Pons (tissue), 1 donor: ENCODE results near the gene PAQR8.
"Not testable (repeated sequence)": the region's sequence is repeated elsewhere in the genome, so short reads cannot be mapped to it uniquely, and the experiment has no call there.

Experiments used
- DNase-seq: peaks from one replicate; pipeline ENCODE4 v3.0.0-alpha.2; 2016; ENCODE audit warnings: low spot score

PAQR8 gene

DNA sequence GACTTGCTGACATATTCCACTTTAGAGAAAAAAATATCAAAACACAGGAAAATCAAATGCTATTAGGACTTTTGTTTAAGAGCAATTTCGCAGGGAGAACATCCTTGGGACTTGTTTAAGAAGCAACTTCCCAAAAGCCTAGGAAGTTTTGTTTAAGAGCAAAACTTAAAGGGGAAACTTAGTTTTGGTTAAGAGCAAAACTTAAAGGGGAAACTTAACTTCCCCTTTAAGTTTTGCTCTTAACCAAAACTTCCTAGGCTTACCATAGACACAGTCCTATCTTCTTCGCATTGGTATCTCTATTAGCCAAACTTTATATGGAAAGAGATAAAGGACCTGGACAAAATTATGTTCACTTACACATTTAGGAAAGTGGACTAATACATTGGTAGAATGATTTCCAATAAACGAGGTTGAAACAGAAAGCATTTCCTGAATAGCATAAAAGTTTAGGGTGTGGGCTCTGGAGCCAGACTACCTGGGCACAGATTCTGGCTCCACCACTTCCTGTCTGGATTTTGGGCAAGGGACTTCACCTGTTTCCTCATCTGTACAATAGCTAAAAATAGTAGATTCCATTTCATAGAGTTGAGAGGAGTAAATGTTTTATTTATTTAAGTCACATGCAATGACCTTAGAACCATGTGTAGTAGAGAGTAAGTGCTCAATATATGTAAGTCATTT, 15.7 kb downstream of the PAQR8 start:
- peak; percentile 76 for DNase-seq

DNA sequence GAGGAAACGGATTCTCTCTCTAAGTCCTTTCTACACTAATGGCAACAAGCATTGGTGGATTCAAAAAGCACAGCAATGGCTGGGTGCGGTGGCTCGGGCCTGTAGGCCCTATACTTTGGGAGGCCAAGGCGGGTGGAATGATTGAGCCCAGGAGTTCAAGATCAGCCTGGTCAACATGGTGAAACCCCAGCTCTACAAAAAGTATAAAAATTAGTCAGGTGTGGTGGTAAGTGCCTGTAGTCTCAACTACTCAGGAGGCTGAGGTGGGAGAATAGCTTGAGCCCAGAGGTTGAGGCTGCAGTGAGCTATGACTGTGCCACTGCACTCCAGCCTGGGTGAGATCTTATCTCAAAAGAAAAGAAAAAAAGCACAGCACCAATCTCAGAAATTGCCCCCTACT, 19.3 kb downstream of the PAQR8 start:
- DNase-seq = no peak

DNA sequence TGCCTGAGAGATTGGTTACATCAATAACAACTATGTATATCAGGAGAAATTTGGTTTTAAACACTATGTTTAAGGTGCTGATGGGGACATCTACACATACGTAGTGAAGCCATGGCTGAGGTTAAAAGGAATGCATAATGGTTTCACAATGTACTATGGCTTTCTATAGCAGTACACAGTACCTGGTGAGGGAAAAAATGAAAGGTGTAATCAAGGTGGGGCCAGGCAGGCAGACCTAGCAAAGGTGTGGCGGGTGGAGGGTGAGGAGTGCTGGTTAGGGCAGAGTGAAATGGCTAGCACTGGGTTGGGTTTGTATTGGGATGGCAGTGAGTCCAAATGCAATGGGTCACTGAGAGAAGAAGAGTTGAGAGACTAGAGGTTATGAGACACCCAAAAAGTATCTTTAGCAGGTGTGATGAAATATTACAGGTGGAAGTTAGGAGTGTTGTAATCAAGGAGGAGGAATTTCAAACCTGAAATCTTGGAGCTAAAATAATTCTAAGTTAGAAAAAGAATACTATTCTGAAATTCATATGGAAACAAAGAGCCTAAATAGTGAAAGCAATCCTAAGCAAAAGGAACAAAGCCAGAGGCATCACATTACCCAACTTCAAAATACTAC, 22.3 kb downstream of the PAQR8 start:
- DNase-seq = no peak

DNA sequence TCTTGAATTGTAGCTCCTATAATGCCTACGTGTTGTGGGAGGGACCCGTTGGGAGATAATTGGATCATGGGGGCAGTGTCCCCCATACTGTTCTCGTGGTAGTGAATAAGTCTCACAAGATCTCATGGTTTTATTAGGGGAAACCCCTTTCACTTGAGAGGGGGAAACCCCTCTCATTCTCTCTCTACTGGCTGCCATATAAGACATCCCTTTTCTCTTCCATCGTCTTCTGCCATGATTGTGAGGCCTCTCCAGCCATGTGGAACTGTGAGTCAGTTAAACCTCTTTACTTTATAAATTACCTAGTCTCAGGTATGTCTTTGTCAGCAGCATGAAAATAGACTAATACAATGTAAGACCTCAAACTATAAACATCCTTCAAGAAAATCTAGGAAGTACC, 23.1 kb downstream of the PAQR8 start:
- no peak for DNase-seq

DNA sequence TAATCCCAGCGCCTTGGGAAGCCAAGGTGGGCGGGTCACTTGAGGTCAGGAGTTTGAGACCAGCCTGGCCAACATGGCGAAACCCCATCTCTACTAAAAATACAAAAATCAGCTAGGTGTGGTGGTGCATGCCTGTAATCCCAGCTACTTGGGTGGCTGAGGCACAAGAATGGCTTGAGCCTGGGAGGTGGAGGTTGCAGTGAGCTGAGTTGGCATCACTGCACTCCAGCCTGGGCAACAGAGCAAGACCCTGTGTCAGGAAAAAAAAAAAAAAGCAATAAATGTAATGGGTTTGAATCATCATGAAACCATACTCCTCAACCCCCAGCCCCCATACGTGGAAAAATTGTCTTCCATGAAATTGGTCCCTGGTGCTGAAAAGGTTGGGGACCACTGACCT, 26.2 kb downstream of the PAQR8 start:
- DNase-seq = not testable (repeated sequence)

DNA sequence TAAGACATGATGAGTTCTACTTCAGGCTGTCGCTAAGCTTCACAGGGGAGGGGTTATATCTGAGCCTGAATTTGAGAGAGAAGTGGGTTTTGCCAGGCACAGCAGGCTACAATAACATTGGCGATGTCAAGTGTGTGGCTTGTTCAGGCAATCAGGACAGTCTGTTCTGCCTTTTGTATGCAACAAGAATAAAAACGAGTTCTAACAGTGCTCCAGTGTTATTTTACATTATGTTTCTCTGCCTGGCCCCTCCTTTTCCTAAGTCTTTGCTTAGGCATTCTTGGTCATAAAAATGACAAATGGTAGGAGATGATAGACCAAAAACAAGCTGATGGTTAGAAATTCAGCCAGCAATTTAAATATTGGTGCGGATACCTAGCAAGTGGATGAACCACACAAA, 26.8 kb downstream of the PAQR8 start:
- peak; percentile 86 for DNase-seq

DNA sequence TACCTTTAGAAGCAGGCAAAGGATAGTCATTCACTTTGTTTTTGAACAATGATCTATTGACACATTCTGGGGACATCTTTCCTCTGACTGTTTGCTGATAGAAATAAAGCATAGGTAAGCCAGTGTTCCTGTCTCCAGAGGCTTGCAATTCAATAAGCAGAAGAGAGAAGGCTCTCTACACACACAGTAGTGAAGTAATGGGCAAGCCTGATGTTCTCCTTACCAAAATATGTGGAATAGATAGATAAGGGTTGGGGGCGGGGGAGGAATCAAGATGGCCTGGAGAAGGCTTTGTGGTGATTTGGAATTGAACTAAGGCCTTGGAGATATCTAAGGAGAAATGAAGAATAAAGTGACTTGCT, 27.3 kb downstream of the PAQR8 start:
- no peak for DNase-seq

DNA sequence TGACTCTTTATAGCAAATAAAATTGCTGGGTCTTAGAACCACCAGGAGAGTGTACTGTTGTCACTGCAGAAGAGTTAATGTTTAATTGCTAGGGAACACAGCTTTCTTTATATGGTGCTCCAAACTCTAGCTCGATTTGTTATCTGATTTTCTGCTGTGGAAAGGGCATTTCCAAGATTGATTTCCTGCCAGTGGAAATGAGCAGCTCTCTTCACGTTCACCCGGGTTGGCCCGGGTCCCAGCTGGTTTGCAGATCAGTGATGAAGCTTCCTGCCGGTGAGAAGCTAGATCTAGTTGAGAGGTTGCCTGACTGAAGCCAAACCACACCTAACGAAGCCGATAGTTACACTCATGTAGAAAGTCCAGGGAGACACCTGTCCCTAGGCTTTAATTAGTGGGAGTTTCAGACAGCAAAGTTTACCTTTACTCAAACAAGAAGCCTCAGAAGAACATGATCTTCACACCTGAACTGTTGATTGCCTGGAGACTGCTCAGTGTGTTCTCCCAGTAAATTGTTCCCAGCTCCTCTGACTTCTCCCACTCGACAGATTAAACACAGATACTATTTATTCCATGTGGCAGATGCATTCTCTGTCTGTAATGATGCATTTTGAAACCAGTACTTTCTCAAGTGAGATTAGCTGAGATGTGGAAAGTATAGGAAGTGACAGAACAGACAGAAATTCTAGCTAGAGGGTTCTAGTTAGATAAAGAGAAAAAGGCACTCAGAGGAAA, 27.8 kb downstream of the PAQR8 start:
- no peak for DNase-seq

DNA sequence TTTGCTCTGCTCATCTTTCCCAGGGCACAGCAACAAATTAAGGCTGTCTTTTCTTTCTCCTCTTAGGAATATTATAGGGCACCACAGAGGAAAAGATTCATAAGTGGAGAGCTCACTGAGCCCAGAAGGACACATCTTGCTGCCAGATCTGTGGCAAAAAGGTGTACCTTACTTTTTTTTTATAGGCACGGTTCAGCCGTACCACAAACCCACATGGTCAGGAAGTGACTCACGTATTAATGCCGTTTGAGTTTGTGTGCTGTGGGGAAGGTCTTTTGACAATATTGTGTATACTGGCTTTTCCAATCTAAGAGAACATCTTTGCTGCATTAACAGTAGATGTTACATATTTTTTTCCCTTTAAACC, 28.4 kb downstream of the PAQR8 start:
- DNase-seq = no peak

DNA sequence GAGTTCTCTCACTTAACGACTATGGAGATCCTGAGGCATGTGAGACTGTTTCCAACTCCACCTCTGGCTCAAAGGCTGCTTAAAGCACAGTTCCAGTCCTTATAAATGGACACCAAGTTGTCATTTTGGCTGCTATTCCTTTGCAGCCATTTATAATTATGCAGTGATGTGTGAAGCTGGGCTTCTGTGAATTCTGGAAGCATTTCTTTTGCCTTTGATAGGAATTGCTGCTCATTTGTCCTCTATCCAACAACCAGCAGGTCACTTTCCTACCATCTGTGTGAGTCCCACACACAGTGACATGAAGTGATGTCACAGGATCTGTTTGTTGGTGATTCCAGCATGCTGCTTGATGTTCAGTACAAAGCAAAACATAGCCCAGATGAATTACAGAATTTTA, 29.6 kb downstream of the PAQR8 start:
- DNase-seq = peak; percentile 72

DNA sequence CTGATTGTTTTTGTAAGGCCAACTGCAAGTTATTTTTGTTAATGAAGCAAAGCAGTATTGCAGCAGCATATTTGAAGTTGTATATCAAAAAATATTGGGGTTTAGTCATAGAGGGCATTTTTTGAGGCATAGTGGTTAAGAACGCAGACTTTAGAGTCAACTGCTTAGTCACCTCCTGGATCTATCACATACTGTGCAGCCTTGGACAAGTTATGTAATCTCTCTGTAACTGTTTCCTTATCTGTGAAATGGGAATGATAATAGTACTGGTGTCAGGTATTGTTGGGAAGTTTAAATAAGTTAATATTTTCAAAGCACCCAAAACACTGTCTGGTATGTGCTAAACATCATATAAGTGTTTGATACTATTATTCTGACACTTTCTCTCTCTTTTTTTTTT, 31.0 kb downstream of the PAQR8 start:
- no peak for DNase-seq

DNA sequence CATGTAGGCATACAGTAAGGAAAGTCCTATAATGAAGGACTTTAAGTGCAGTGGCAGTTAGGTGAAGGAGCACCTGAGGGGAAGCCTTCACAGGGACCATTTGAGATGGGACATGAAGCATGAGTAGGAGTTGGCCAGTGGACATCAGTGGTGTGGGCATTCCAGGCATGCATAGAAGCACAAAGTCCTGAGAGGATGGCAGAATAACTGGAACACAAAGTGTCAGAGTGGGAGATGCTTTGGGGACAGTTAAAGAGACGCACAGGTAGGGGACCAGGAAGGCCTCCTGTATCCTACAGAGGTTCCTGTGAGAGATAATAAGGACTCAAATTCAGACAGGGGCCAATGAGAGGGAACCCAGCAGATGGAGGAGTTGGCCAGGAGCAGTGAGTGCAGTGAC, 31.8 kb downstream of the PAQR8 start:
- DNase-seq = no peak

DNA sequence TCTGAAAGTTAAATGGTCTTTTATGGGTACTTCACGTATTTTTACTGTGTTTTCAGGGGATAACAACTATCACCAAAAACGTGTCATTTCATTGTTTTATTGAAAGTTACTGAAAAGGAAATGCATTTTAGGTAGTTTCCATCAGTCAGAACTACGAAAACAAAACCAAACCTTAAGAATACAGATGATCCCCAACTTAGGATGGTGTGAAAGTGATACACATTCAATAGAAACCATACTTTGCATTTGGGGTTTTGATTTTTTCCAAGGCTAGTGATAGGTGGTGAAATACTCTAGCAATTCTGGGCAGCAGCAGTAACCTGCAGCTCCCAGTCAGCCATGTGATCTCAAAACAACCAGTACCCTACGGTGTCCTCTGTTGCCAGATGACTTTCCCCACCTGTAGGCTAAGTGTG, 32.3 kb downstream of the PAQR8 start:
- no peak for DNase-seq

DNA sequence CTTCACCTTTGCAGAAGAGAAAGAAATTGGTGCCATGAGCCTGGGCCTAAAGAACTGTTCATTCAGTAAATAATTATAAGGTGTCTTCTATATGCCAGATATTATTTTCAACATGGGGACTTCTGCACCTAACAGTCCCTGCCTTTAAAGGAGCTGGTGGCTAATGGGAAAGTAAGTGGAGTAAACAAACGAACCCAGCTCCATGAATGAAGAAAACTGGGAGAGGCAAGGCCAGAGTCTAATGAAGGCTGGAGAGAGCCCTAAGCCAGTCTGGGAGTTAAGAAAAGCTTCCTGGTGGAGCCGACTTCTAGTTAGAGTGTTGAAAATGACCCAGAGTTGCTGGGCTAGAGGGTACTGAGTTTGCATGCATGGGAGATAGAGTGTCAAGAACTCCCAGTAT, 34.0 kb downstream of the PAQR8 start:
- DNase-seq = no peak

DNA sequence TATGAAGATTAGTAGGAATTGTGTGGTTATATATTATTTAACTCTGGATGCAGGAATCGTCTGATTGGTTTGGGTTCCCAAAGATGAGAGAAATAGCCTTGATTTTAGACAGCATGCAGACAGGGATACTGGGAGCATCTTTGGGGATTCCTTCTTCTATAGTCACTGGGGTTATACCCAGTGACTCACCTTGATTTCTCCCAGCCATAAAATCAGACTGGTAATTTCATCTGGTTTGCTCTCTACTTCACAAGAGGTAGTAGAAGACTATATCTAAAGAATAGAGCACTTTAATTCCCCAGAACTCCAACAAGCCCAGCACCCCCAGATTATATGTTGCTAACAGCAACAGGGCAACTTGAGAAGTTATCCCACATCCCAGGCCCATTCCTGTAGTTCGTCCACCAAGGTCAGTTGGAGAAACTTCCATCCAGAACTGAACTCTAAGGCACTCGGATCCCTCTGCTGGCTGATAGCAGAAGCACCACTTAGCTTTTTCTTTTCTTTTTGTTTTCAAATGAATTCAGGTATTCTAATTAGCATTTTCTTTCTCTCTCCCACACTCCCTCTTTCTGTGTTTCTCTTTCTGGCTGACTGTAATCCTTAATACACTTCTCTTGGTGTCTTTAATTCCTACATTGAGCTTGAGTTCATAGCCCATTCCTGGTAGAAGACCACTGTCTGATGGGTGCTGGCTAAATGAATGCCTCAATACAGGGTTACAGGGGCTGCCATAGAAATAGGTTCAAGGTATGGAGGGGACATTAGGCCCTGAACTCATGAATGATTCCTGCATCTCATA, 37.8 kb downstream of the PAQR8 start:
- peak; percentile 89 for DNase-seq

DNA sequence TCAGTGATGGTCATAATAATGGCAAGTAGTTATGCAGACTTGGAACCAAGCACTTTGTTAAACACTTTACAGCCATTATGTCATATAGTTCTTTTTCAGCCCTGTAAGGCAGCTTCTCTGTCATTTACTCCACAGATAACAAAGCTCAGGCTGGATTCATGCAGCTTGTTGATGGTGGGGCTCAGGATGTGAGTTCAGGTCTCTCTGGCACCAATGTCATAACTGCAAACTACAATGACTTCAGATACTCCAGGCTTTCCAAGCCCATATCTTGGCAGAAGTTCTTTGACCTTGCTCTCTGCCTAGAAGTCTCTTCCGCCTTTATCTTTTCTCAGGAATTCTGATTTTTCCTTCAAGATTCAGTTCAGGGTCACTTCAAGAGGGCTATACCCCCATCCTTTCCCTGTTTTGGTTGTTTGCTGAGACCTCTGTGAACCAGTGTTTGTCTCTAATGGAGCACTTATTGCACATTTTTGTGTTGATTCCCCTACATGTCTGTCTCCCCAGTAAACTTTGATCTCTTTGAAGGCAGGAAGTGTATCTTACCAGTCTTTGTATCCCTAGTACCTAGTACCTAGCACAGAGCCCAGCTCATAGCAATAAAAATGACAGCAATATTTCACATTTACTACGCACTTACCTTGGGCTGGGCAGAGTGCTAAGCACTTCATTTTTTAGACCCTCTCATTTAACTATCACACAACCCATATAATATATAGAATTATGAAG, 38.5 kb downstream of the PAQR8 start:
- DNase-seq = no peak

DNA sequence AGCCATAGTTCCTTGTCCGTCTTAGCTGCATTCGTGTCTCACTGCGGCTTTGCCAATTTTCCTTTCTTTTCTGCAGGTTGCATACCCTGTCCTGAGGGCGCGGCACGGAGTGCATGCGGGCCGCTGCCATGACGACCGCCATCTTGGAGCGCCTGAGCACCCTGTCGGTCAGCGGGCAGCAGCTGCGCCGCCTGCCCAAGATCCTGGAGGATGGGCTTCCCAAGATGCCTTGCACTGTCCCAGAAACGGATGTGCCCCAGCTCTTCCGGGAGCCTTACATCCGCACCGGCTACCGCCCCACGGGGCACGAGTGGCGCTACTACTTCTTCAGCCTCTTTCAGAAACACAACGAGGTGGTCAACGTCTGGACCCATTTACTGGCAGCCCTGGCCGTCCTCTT, 41.1 kb downstream of the PAQR8 start:
- no peak for DNase-seq

DNA sequence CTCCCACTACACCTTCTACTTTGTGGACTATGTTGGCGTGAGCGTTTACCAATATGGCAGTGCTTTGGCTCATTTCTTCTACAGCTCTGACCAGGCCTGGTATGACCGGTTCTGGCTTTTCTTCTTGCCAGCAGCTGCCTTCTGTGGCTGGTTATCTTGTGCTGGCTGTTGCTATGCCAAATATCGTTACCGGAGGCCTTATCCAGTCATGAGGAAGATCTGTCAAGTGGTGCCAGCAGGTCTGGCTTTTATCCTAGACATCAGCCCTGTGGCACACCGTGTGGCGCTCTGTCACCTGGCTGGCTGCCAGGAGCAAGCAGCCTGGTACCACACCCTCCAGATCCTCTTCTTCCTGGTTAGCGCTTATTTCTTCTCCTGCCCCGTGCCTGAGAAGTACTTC, 41.7 kb downstream of the PAQR8 start:
- DNase-seq = no peak

DNA sequence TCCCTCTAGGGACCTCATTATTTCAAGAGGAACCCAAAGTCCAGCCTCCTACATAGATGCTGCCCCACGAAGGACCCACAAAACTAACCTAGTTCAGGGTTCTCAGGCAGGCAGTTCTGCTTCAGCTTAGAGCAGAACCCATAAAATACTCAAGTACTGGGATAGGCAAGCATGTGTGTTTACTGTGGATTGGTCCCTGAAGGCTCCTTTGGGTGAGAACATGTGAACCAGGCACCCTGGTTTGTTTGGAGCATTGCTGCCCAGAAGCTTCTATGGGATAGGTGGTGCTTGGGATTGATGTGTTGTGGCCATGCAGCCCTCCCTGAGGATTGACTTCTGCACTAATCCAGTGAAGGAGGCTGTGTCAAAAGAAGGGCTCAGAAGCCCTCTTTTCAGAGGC, 43.3 kb downstream of the PAQR8 start:
- no peak for DNase-seq

DNA sequence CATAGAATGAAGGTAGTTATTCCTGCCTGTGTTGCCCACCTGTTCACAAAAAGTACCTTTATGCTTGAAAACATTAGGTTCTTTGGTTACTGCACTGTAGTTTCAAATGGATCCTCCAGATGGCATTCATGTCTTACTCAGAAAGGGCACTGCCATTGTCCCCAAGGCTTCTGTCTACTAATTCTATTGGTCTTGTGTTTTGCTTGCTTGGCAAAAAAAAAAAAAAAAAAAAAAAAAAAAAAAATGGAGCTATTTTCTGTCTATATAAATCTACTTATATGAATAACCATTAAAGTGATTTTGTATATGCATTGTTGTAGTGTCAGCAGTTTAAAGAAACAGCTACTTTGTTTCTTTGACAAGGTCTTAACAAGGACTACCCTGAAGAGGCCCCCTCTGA, 45.5 kb downstream of the PAQR8 start:
- DNase-seq = peak; percentile 48

DNA sequence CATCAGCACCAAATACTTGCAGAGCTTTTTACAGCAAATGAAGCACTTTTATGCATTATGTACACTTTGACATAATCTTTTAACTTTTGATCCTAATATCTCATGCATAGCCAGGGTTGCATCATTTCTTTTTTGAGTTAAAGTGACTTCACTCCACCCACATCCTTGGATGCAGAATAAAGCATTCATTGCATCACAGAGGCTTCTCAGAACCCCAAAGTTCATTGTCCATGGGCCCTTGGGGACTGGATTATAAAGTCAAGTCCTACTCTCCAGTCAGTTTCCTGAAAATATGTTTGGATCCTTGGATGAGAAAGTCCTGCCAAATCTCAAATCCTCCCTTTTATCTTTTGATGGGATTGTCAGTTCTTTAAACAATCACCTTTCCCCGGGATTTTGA, 47.5 kb downstream of the PAQR8 start:
- no peak for DNase-seq

DNA sequence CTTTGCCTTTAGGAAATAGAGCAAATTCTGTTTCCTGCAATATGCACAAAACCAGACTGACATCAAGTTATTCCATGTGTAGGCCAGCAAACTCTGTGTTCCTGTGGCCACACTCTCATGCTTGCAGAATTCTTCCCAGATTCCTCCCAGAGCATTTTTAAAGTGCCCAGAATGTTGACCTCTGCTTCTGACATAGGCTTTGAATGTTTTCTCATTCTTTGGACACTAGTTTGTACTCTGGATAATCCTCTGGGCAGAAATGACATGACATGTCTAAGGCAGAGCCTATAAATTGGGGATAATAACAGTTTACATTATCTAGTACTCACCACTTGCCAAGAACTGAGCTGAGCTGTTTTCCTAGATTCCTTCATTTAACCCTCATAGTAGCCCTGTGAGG, 49.0 kb downstream of the PAQR8 start:
- DNase-seq = no peak
